NCI-H2227 (cell line): ENCODE results near the gene STKLD1.
"Not testable (repeated sequence)": the region's sequence is repeated elsewhere in the genome, so short reads cannot be mapped to it uniquely, and the experiment has no call there.

ENCODE experiments used
- DNase-seq: peaks from one replicate; lab custom pipeline; 2025; ENCODE audit not compliant: unreplicated experiment; lab: John Stamatoyannopoulos, UW

The STKLD1 gene

DNA sequence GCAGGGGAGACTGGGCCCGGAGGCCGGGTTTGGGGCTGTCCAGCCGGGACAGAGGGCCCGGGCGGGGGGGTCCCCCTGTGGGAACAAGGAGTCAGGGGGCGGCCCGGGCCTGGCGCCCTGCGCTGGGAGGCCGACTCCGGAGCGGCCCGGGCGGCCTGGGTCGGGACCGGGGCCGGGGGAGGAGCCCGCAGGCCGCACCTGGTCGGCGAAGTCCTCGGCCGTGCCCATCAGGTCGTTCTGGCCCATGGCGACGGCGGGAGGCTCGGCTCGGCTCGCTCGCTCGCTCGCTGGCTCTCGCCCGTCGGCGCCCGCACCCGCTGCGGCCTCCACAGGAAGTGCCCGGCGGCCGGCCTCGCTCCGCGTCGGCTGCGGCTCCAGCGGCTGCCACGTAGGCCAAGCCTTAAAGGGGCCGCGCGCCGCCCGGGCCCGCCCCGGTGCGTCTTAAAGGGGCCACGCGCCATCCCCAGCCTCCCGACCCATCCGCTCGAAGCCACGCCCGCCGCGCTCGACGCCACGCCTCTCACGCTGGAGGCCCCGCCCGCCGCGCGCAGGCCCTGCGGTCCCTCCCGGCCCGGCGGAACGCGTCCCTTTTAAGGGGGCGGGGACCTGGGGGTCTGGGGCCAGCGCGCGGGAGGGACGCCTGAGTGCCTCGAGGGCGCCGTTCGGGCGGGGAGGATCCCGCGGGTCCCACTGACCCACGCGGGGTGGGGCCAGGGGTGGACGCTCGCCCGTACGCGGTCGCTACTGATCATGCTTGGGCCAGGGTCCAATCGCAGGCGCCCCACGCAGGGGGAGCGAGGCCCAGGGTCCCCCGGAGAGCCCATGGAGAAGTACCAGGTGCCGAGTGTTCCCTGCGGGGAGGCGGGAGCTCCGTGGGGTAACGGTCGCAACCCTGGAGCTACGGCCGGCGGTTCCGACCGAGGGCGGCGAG lies at the start of gene STKLD1, which contains the start of gene SURF4:
STKLD1 (plus strand) TSS at position 643 of the 931 bp plus-strand sequence; CDS start at position 751, 108 bp downstream.
SURF4 (minus strand) TSS at position 337 of the 931 bp plus-strand sequence; CDS start at position 246, 91 bp downstream.
- DNase-seq: peak; percentile 95

DNA sequence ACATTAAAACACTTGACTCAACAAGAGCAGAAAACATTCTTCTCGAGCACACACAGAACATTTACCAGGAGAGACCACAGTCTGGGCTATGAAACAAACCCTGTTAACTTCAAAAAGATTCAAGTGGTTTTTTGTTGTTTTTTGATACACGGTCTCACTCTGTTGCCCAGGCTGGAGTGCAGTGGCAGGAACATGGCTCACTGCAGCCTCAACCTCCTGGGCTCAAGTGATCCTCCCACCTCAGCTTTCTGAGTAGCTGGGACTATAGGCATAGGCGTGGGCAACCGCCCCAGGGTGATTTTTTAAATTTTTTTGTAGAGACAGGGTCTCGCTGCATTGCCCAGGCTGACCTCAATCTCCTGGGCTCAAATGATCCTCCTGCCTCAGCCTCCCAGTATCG lies 49.1 kb upstream of the STKLD1 start:
- DNase-seq: not testable (repeated sequence)

DNA sequence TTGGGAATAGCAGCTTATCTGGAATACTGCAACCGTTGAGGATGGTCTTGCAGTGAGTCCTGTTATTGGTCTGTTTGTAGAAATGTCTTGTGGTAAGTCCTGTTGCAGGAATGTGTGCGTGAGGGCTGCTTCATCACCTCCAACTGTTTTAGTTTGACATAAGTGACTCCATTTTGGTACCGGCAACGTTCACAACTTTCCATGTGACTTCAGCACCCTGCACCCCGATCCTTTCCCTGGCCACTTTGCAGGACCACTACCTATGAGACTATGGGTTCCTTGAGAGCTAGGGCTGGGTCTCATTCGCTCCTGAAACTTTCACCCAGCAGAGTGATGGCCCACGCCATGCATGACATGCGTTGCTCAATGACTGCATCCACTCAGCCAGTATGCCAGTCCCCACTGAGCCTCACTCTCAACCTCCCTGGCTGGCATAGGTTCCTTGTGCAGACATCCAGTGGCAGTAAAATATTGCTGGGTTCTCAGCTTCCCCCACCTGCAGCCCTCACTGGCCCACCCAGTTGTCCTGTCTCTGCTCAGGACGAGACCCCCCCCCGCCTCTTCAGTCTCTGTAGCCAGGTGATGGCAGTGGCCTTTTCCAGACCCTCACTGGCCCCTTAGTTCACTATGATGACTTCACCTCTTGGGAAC lies 48.2 kb upstream of the STKLD1 start:
- DNase-seq: no peak

DNA sequence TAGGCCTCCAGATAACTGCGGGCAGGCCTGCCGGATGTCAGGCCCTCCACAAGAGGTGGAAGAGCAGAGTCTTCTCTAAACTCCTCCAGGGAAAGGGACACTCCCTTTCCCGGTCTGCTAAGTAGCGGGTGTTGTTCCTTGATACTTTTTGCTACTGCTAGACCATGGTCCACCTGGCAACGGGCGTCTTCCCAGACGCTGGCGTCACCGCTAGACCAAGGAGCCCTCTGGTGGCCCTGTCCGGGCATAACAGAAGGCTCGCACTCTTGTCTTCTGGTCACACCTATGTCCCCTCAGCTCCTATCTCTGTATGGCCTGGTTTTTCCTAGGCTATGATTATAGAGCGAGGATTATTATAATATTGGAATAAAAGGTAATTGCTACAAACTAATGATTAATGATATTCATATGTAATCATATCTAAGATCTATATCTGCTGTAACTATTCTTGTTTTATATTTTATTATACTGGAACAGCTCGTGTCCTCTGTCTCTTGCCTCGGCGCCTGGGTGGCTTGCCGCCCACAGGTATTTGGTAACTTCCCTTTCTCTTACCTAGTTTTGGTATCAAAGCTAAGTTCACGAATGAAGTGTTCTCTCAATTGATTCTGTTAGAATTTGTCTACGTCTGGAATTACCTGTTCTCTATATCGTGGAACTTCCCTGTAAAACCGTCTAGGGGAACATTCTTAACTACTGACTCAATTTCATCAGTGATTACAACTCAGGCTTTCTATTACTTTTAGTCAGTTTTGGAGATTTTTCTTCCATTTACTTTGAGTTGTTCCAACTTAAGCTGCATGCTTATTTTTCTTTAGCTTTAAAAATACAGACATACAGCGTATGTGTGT lies 46.6 kb upstream of the STKLD1 start:
- peak; percentile 12 for DNase-seq

DNA sequence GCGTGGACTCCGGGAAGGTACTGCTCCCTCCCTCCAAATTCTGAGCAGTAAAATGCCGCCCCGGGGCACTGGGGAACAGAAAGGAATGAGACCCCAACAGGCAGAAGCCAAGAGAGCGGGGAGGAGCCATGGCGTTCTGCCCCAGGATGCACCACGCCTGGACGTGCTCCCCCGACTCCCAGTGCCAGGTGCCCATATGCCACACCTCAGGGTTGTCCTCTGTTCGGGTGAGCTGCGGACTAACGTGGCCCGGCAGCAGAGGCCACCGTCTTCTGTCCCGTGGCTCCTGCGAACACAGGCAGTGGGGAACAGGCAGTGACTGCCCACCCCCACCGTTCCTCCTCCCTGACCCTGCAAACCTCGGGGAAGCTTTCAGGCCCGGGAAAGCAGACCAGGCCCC lies 44.9 kb upstream of the STKLD1 start:
- no peak for DNase-seq

DNA sequence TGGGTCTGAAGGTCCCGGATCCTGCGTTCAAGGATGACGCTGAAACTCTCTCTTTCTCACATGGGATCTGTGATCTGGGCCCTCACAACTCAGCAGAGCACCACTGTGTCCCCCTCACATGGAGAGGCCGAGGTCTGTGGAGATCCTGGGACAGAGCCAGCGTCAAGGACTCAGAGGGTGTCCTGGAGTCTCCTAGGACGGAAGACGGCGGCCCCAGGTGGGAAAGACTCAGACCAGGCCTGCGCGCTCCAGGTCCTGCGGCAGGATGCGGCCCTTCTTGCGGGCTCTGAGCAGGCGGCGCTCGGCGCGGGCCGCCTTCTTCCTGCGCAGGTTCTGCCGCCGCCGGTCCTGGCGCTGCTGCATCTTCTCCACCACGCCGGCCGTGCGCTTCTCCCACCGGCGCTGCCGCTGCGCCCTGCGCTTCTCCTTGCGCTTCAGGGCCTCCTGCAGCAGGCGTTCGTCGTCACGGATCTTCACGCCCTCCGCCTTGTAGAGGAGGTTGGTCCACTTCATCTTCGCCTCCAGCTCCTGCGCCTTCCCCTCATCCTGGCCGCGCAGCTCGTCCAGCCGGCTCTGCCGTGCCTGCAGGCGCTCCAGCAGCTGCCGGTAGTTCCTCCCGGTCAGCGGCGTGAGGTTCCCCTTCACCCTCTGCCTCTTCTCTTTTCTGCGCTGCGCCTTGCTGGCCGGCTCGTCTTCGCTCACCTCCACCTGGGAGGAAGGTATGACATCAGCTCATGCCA lies 44.4 kb upstream of the STKLD1 start:
- no peak for DNase-seq

DNA sequence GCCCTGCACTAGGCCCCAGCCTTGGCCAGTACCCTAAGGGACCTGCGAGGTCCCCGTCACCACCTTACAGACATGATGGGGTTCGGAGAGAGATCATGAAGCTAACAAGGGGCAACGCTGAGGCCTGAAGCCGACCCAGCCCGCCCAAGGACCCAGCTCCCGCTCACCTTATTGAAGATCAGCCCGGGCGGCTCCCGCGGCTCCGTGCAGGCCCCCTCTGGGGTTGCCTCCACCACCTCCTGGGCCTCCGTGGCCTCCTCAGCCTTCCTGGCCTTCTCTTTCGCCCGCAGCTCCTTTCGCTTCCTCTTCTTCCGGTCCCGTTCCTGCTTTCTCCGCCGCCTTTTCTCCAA lies 43.8 kb upstream of the STKLD1 start:
- no peak for DNase-seq

DNA sequence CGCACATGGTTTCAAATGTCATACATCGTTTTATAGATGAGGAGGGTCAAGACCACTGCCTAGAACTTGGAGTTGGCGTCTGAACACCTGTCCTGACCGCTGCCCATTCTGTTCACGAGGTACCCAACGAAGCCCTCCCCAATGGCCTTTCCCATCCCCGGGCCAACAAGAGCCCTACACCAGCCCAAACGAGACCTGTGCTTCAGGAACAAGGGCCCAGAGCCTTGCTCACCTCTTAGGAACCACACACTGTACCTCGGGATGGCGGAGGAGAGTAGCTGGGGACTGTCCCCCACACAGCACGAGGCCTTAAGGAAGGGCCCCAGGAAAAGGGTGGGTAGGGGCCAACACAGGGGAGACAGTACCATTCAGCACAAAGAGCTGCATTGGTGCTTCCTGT lies 43.2 kb upstream of the STKLD1 start:
- DNase-seq: no peak

DNA sequence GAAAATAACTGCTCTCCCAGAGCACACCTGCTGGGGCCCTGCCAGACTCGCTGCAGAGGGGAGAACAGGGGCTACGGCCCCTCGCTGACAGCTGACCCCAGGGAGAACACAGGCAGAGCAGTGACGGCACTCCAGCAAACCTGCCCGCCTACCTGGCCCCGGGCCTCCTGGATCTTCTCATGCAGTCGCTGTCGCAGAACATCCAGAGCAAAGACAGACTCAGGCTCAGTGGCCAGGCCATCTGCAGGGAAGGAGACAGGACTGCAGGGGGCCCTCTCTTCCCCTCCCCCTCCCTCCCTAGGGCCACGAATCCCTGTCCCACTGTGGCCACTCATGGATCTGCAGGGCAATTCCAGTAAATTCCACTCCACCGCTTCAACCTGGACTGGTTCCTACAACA lies 42.6 kb upstream of the STKLD1 start:
- DNase-seq: no peak

DNA sequence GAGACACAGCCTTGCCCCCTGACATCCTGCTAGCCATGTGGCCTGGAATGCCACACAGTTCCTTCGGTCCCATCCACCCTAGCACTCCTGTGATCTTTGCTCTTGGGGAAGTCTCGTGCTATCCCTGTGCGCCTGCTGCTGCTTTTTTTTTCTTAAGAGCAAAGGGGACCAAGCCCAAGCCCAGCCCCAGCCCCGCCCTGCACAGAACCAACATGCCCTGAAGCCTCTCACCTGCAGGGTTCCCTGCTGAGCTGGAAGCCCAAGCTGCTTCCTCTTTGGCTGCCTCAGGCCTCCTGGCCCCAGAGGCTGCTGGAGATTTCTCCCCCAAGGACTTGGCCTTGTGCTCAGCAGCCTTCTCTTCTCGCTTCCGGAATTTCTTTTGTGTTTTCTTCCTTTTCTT lies 42.0 kb upstream of the STKLD1 start:
- no peak for DNase-seq

DNA sequence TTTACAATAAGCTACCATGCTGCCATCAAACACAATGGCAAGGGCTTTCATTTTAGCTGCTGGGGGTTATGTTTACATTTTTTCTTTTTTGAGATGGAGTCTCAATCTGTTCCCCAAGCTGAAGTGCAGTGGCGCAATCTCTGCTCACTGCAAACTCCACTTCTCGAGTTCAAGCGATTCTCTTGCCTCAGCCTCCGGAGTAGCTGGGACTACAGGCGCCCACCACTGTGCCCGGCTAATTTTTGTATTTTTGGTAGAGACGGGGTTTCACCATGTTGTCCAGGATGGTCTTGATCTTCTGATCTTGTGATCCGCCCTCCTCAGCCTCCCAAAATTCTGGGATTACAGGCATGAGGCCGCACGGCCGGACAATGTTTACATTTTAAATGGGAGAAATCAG lies 41.3 kb upstream of the STKLD1 start:
- DNase-seq: not testable (repeated sequence)

DNA sequence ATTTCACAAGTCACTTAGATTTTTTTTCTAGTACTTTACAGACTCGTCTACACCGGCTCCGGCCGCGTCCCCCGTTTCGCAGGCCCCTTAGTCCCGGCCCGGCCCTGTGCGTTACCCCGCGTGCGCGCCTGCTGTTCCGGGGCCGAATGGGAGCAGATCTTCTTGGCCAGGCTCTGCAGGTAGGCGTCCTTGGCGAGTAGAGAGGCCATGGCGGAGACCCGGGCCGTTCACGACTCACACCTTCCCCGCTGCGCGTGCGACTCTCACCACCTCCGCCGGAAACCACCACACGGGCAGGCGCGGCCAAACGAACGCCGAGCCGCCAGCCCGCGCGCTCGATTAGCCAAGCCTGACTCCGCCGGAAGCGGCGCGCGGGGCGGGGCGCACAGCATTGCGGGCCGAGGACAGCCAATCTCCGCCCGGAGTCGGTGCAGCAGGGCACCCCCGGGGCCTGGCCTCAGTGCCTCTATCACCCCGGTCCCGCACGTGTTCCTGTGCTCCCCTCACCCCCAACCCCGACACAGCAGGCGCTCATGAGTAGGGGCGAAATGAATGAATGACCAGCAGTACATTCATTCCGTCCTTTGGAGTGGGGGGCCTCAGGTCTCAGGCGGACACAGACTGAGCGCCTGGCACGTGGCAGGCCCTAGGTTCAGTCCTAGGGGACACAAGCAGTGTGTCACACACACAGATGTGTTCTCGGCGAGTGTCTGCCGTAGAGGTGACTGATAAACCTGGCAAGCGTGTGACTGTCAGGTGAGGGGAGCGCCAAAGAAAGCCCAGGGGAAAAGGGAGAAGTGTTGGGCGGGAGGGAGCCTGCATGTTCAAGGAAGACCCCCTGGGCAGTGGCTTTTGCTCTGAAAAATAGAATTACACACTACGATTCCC lies 40.0 kb upstream of the STKLD1 start, which contains the start of gene SURF6:
SURF6 (minus strand) TSS at position 265 of the 888 bp plus-strand sequence; CDS start at position 209, 56 bp downstream.
- peak; percentile 93 for DNase-seq

DNA sequence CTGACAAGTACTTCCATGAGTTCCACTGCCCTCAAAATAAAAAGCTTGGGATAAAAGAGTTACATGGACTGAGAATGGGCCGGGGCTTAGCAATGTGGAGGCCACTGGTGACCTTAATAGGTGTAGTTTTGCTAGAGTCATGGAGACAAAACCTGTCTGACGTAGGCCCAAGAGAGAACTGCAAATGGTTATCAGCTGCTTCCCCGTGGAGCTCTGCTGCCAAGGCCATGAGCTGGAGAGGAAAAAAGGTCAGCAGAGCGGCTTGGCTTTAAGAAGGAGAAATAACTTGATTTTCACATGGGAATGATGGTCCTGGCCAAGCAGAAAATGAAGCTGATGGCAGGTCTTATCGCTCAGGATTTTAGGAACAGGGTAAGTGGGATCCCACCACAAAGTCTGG lies 36.5 kb upstream of the STKLD1 start:
- no peak for DNase-seq

DNA sequence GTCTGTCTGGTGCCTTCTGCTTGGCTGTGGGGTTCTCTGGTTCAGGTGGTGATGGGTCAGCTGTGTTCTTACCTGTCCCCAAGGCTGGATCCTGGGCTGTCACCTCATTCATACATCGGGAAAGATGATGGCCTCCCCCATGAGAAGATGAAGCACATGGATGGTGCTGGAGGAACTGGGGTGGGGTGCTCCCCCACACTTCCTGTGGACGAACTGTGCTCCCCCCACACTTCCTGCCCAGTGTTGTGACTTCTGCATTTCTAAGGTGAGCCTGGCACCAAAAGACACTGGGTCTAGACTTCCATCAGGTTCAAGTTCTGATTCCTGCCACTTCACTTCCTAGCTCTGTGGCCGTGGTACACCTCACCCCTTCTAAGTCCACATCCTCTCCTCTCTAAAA lies 35.9 kb upstream of the STKLD1 start:
- no peak for DNase-seq

DNA sequence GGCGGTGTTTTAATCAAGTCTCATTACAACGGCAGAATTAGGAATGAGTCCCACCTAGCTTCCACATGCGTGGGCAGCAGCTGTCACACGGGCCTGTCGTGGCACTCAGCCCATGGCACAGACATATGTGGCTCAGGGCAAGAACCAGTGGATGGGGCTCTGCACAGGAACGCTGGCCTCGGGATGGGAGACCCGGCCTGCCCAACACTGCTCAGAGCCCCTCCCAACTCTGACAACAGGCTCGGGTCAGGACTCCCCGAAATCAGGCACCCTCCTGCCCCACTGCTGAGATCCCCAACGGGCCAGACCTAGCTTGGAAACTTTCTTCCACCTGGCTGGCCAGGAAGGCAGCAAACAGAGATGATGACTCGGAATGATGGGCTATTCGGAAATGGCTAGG lies 35.2 kb upstream of the STKLD1 start:
- no peak for DNase-seq

DNA sequence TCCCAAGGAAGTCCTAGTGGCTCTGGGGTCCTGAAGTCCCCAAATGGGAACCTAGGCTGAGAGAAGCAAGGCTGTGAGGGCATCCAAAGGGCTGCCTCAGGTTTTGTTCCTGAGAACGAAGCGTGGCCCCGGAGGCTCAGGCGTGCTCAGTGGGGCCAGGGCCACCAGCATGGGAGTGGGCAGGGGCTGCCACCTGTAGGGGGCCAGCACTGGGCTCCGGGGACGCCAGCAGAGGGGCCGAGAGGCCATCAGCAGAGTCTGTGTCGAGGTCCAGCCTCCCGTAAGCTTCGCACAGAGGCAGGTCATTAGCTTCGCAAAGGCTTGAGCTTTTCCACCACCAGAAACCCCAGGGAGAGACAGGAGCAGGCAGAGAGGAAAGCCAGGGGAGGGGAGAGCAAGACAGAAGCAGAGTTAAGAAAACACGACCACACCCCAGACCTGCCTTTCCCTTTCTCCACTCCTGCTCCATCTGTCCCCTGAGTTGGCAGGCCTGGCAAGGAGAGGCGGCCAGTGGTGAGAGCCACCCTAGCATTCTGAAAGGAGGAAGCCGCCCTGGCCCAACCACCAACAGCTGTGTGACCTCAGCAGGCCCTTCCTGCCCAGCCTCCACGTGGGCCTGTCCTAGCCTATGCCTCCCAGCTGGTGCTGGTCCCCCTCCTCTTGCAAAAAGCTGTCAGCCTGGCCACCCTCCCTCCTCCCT lies 34.6 kb upstream of the STKLD1 start:
- DNase-seq: no peak

DNA sequence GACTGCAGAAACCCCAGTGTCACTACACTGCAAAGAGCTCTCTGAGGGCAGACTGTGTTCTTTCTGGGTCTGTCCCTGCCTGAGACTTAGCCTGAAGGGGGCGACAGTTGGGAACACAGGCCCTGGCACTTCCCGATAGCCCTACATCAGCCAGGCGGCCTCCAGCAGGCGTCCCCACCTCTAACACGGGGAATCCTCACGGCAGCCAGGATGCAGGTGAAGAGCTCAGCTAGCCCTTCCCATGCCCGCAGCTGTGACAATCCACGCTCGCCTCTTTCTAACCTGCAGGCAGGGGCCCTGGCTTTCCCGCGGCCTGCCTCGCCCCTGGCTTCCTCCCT lies 34.1 kb upstream of the STKLD1 start:
- no peak for DNase-seq

DNA sequence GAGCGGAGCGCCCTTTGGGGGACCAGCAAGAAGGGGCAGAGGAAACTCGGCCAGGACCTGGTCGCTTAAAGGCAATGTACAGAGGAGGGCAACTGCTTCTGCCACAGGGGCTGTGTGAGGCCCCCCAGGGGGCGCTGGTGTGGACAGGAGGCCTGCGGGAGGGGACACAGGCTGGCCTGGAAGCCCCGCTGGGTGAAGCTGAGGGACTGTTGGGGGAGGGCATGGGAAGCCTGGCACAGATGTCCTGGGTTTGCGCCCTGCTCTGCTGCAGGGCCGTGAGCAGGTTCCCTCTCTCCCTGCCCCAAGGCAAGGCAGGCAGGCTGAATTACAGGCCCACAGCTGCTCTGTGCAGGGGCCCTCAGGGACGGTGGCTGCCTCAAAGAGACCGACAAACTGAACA lies 33.6 kb upstream of the STKLD1 start:
- no peak for DNase-seq

DNA sequence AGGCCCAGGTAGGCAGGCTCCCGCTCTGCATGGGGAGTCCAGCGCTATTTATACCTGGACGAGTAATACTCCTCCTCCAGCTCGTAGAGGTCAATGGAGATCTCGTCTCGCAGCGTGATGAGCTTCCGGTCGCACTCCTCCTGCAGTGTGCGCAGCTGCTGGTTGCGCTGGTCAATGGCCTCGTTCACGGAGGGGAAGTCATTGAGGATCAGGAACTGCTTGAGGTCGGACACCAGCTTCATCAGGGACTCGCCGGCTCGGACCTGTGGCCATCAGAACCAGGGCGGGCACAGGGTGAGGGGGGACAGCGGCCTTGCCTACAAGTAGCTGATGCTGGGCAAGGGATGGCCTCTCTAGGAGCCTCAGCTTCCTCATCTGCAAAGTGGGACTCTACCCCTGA lies 32.1 kb upstream of the STKLD1 start:
- DNase-seq: no peak
